HG03060 (cell line): ENCODE results near the gene BBS9.
"Not testable (repeated sequence)": the region's sequence is repeated elsewhere in the genome, so short reads cannot be mapped to it uniquely, and the experiment has no call there.

ENCODE experiments used
- ATAC-seq: cut with Tn5 transposase; IDR thresholded peaks from one replicate; pipeline ENCODE4 v1.9.1; 2021; ENCODE audit warnings: low read depth, moderate number of reproducible peaks; ENCODE audit not compliant: unreplicated experiment

BBS9 gene

DNA sequence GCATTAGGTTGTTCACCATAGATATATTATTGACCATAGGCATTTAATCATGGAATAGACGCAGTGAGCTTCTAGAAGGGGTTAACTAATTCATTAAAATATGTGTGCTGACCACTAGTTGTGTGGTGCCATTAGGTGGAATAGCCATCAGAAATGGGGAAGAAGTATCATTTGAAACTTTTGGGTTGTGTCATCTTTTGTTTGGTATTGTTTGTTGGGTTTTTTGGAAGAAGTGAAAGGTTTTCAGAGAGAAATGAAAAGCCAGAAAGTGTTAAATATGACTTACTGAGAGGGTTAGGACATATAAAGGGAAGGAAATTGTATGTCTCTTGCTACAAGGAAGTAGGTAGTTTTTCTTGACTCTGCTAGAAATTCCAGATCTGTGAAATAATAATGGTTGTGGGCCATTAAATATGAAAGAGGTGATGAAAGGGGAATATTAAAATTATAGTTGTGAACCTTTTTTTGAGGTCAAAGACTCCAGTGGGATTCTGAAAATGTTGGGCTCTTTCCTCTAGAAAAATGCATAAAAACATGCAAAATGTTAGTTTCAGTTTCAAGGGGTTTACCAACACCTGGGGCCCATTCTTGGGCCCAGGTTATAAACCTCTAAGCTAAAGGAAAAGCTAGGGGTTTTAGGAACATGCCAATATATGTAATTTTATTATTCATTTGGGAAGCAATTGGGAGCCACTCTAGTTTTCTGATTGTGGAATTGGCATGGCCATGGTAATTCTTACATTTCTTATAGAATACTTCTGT is 348.5 kb downstream of the BBS9 start:
- no peak for ATAC-seq

DNA sequence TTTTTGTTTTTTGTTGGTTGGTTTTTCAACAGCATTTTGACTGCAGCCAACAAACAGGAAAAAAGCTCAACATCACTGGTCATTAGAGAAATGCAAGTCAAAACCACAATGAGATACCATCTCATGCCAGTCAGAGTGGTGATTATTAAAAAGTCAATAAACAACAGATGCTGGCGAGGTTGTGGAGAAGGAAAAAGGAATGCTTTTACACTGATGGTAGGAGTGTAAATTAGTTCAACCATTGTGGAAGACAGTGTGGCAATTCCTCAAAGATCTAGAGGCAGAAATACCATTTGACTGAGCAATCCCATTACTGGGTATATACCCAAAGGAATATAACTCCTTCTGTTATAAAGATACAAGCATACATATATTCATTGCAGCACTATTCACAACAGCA is 355.1 kb downstream of the BBS9 start:
- not testable (repeated sequence) for ATAC-seq

DNA sequence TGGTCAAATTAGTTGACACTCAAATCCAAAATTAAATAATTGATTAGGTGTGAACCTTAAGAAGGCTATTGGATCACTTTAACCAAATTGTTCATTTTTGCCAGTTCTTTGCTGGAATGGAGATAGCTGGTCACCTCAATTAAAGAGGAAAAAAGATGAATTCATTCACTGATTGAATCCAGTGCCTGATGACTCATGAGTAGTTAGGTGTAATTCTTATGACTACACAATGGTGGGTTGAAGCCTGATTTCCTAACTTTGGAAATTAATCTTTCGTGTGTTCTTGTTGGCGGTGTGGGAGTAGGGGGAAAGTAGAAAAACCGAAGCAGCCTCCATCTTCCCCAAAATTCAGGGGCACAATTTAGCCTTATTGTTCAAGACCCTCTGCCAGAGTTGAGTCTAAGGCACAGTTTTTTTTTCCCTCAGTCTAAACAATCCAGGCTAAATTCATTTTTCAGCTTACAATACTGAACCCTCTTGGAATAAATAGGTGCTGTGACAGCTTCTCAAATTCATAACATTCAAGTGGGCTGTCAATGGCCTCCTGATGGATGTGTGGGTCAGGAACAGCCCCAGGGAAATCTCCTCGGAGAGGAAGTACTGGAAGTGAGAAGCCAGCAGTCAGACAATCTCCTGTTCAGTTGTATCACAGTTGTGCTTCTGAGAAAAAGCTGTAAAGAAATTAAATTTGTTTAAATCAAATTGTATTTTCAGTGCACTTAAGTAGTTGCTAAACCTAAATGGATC is 356.6 kb downstream of the BBS9 start:
- no peak for ATAC-seq

DNA sequence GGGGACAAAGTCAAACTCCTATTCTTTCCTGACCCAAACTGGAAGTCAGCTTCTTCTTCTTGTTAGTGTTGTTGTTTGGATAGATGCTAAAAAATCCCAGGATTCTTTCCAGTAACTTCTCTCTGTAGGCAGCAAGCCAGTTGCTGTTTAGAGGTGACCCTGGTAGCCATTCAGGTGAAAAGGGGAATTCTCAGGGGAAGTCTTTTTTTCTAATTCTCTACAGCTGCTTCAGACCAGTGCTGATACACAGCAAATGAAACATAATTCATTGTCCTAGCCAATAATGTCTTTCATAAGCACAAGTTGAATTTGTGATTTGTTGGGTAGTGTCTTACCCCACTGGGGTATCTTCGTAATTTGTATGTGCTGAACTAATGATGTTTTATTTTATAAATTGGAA is 357.3 kb downstream of the BBS9 start:
- ATAC-seq = no peak

DNA sequence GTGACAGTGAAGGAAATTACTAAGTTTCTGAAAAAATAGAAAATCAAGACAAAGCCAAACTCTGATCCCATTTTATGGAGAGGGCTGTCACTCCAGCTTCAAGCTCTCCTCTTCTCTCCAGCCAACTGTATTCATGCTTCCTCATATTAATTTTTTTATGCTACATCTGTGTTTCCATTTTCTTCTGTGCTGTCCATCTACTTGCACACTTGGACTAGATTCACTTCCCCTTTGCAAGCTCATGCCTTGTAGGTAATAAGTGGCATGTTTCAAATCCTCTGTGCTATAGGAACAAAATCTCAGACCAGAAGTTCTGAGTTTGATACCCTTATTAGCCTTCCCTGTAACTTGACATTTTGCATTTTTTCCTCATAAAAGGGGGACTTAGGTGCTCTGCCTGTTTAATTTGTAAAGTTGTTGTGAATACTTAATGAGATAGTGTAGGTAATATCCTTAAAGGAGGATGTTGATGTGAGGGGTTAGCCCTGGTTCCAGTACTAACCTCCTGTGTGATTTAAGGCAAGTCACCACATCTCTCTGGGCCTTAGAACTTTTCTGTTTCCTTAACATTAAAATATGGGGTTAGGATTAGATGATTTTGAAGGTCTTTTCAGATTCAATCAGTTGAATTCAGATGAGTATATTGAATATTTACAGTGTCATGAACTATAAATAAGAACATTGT is 358.8 kb downstream of the BBS9 start:
- no peak for ATAC-seq

DNA sequence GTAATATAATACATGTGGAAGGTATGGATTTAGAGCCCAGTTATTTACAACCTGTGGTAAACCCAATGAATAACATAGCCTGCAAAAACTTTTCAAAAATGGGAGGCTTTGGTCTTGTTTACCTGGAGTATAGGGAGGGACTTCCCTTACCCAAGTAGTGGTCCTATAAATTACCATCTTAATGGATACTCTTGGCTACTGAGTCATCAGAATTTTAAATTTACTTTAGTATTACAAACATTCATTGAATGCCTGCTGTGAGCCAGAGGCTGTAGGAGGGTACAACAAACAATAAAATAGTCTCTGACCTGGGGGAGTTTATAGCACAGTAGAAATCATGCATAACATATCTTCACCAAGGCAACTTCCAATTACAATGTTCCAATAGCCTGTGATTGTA is 365.1 kb downstream of the BBS9 start:
- ATAC-seq = no peak

DNA sequence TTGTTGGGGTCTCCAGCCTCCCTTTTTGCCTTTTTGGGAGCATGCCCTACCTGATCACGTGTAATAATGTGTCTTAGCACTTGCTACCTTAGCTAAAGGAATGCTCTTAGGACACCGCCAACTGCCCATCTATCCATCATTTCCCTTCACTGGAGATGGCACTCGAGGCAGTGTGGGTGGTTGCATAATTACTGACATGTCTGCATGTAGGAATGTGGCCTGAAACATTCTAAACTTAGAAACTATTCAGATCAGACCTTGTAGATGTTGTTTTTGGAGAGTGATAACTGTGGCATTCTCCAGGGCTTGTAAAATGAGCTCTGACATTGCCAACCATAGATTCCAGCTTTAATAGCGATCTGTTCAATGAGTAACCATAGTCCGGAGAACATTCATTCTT is 365.8 kb downstream of the BBS9 start:
- no peak for ATAC-seq

DNA sequence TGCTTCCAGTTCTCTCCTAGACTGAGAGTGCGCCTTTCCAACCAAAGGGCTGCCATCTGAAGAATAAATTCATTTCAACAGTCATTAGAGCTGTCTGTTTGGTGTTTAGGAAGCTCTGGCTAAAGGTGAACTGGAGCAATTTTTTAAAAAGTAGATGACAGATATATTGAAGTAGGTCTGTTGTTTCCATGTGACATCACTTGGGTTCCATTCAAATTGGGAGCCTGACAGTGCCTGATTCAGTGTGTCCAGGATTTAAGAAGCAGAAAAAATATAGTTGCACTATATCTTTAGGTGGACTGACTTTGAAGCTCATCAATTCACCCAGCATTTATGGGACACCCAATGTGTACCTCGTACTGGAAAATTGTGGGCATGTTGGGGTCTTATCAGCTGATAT is 367.7 kb downstream of the BBS9 start:
- no peak for ATAC-seq

DNA sequence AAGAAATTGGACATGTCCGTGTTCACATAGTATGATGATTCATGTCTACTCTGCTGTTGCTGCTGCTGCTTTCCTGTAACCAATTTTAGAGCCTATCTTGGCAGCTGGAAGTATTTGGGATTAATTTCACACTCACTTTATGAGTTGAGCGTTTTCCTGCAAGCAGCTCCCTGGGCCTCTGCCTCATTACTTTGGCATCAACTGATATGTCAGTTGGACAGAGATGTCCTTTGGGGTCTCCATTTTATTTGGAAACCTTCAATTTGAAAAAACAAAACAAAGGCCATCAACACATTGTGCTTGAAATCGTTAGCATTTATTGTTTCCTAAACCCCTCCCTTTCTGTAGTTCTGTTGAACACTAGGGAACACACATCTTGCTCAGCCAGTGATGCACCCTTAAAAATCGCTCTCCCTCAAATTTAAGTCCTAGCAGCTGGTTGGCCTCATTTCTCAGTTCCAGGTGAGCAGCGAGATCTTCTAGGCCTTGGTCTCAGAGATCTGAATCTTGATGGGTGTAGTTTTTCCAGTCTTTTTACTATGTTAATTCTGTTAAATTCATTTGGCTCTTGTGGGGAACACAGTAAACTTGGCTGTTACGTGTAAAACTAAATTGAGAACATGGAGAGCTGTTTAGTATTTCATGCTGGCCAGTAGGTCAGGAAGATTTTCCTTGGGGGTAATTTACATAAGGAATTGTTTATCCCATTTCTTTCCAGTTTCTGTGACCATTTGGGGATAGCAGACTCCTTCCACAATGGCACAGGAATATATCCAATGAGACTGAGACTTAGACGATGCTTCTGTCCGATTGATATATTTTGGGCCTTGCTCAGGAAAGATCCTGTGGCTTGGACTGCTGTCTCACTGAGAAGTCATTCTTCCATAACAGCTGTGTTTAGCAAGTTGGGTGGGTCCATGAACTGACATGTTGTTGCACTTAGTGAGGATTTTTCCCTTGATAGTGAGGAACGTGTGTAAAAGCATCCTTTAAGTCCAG is 371.6 kb downstream of the BBS9 start:
- ATAC-seq = no peak

DNA sequence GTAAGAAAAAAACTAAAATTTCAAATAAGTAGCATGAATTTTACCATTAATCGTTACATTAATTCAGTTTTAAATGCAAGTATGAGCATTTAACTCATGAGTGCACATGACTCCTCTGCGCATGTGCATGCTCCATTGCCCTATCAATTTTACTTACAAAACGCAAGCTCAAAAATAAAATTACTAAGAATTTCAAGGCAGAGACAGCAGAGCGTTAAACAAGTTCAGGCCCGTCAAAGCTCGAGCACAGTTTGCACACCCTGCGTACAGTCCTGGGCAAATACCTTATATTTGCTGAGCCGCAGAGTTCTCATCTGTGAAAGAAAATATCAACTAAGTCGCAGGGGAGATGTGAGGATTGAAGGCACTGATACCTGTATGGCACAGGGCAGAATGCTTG is 373.6 kb downstream of the BBS9 start:
- ATAC-seq = no peak

DNA sequence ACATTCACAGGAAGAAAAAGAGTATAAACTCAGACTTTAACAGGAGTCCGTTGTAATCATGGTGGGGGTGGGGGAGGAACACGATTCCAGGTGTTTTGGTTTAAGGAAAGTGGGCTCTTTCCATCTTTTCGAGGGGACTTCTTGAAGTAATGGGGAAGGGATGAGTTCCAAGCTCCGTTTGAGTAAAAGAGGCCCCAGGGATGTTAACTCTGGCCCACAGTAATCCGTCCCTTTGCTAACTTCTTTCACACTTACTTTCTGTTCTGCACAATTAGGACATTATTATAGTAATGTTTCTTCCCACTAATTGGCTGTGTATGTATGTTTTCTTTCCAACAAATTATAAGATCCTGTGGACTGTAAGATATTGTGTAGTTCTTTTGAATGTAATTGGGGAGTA is 374.4 kb downstream of the BBS9 start:
- ATAC-seq = no peak

DNA sequence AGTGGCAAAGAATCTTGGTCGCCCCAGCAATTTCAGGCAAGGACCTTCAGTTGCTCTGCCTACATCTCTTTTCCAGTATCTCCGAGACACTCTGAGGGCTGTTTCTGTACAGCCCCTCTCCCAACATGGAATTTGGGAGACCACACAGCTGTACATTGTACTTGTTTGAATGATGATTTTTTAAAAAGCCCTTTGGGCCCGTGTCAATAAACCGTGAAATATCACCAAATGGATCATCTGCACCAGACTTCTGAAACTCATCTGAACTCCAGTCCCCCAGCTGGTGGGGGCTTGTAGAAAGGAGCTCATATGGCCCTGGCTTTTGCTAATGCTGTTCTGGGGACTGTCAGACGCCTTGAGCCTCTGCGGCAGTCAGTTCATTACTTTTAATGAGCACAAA is 374.9 kb downstream of the BBS9 start:
- no peak for ATAC-seq

DNA sequence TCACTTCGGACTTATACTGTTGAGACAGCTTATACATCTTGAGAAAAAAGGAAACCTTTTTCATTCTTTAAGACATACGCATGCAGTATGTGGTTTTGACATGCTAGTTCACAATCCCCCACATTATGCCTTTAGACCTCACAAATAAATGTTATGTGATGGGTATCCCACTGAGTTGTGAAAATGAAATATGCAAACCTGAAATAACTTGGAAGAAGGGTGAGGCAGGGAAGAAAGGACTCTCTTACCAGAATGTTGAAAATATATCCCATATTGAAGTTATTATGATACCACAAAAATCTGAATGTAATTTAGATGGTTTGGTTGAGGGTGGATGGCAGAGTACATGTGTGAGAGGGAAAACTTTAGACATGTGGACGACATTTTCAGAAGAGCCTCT is 379.8 kb downstream of the BBS9 start:
- no peak for ATAC-seq

DNA sequence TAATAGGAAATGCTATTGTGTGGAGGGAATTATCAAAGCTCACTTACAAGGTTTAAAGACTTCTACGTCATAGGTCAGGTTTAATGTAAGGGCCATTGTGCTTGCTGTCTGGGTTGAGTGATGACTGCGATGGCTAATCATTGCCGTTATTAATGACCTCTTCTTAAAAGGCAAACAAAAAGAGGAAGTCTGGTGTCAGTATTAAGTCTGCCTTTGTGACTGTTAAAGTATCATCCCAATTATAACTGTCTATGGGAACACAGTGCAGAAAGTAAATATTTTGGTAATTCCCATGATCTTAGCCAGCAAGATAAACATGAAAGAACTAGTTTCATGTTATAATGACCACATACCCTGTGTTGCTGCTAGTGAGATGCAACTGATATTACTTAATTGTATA is 382.4 kb downstream of the BBS9 start:
- ATAC-seq = no peak

DNA sequence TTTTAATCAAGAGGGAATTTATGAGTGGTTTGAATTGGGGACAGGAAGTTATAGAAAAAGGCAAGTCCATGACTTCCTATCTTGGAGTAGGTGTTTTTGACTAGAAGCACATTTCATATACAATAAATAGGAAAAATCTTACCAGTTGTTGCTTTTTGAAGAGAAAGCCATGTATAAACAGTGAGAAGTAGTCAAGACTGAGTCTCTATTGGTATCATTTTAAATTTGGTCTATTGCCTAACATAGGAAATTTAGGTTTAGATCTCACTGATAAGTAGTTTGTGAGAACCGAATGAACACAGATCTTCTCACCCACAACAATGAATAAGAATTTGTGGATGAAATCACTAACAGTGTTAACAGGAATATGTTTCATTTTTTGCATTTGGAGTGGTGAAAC is 387.2 kb downstream of the BBS9 start:
- ATAC-seq = no peak

DNA sequence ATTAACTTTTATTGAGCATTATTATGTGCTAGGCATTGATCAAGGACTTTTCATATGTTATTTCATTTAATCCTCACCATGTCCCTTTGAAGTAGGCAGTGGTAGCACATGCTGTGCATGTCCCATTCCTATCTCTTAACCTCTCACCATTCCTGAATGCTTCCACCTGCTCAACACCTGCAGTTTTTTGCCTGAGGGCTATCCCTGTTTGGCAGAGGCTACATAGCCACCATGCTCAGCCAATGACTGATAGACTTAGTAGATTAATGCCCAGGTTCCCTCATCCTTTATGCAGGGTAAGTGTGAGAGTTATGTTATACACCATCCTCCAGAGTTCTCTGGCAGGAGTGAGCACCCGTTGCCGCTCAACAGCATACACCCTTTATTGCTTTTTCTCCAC is 387.8 kb downstream of the BBS9 start:
- ATAC-seq = no peak

DNA sequence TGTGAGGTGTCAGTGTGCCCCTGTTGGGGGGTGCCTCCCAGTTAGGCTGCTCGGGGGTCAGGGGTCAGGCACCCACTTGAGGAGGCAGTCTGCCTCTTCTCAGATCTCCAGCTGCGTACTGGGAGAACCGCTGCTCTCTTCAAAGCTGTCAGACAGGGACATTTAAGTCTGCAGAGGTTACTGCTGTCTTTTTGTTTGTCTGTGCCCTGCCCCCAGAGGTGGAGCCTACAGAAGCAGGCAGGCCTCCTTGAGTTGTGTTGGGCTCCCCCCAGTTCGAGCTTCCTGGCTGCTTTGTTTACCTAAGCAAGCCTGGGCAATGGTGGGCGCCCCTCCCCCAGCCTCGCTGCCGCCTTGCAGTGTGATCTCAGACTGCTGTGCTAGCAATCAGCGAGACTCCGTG is 397.6 kb downstream of the BBS9 start:
- ATAC-seq = not testable (repeated sequence)

DNA sequence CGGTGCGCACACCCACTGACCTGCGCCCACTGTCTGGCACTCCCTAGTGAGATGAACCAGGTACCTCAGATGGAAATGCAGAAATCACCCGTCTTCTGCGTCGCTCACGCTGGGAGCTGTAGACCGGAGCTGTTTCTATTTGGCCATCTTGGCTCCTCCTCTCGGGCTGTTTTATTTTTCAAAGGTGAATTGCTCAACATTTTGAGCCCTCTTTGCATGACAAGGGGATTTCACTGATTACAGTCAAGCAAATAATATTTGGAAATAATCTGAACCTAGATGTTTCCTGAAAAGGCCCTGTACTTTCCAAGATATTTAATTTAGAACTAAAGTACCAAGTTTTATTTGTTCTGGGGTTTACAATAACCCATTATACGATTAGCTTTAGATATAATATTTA is 398.2 kb downstream of the BBS9 start:
- ATAC-seq = not testable (repeated sequence)

DNA sequence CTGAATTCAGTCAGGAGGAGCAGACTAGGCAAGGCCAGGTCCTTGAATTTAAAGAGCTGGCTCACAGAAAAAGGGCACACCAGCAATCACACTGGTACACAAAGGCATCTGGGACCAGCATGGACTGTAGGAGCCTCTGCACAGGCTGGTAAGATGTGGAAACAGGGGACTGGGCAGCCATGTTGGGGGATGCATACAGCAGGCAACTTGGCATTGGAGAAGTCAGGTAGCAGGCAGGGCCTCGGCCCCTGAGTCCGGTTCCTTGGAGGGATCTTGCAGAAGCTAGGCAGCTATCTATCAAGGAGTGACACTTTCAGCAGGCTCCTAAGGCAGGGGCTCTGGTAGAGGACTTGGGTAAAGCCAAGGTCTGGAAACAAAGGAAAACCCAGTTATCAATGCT is 399.7 kb downstream of the BBS9 start:
- ATAC-seq = no peak

DNA sequence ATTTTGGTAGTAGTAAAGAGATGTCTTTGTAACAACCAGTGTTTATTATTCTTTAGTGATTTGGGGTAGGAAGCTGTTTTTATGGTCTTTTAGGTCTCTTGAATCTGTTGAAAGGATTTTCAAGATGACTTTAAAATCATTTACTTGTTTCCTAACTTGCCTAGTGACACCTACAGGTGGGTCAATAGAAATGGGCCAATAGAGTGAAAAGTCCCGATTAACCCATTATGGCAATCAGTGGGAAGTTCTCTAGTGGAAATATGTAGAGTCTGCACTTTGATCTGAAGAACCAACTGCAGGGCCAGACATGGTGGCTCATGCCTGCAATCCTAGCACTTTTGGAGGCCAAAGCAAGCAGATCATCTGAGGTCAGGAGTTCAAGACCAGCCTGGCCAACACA is 401.3 kb downstream of the BBS9 start:
- ATAC-seq = no peak
